Lower leg skin (tissue), 3 donors: Measurements from ENCODE around the gene PLCZ1.

ENCODE experiments used
- CTCF ChIP-seq, 3 donors: fragments of 450-650 bp; IDR thresholded peaks; one replicate each; pipeline ENCODE4 v1.5.1; 2016; ENCODE audit warnings: antibody characterized with exemption in 3 of 3, mild to moderate bottlenecking in 3 of 3, moderate library complexity in 2 of 3
- POLR2A ChIP-seq, 2 donors: fragments of 450-650 bp; IDR thresholded peaks; one replicate each; pipeline ENCODE4 v1.6.1; 2016 to 2017; ENCODE audit warnings: antibody characterized with exemption in 2 of 2, mild to moderate bottlenecking in 1 of 2, moderate library complexity in 1 of 2

GRCh38 chr12:18681818-18682217, 56.0 kb downstream of the PLCZ1 start:
- no peak for TF ChIP-seq CTCF (IDR thresholded peaks at IDR 0.05)
- no peak for TF ChIP-seq POLR2A (IDR thresholded peaks at IDR 0.05)
